Neural cell (in vitro differentiated cells): ENCODE results near the gene ARHGAP10.

Source experiments
- CTCF ChIP-seq: fragments of 450-650 bp; IDR thresholded peaks from 2 replicates; pipeline ENCODE4 v1.5.1; 2014; ENCODE audit warnings: antibody characterized with exemption, mild to moderate bottlenecking, moderate library complexity; ENCODE audit not compliant: poor library complexity, severe bottlenecking
- EP300 ChIP-seq: fragments of 450-650 bp; conservative IDR thresholded peaks from 2 replicates; pipeline ENCODE4 v1.6.1; 2014; ENCODE audit warnings: antibody characterized with exemption, mild to moderate bottlenecking, moderate library complexity; ENCODE audit not compliant: poor library complexity, severe bottlenecking
- EZH2 ChIP-seq: fragments of 200-600, 300-800 bp; shearing (Covaris generic), sonication (generic); IDR thresholded peaks from 2 replicates; pipeline ENCODE4 v1.6.1; 2014; ENCODE audit warnings: antibody characterized with exemption, low read length, borderline replicate concordance, mild to moderate bottlenecking; ENCODE audit not compliant: insufficient read depth, poor library complexity, severe bottlenecking
- POLR2AphosphoS5 ChIP-seq: IDR thresholded peaks from 2 replicates; pipeline ENCODE4 v1.6.1; 2012
- RAD21 ChIP-seq: fragments of 450-650 bp; conservative IDR thresholded peaks from 2 replicates; pipeline ENCODE4 v1.6.1; 2014; ENCODE audit warnings: antibody characterized with exemption, mild to moderate bottlenecking, moderate library complexity
- TAF1 ChIP-seq: IDR thresholded peaks from 2 replicates; pipeline ENCODE4 v1.6.1; 2012; ENCODE audit warnings: low read depth
- TF ChIP-seq, protein P1 (sequence below): IDR thresholded peaks from 2 replicates; pipeline ENCODE4 v1.6.1; 2012; ENCODE audit warnings: borderline replicate concordance

GRCh38 chr4:147789596-147789995, 57.7 kb downstream of the ARHGAP10 start:
- TF ChIP-seq CTCF (no peak), EZH2 (no peak), POLR2AphosphoS5 (no peak), RAD21 (no peak), EP300 (no peak), TAF1 (no peak)
- TF ChIP-seq, protein P1, sequence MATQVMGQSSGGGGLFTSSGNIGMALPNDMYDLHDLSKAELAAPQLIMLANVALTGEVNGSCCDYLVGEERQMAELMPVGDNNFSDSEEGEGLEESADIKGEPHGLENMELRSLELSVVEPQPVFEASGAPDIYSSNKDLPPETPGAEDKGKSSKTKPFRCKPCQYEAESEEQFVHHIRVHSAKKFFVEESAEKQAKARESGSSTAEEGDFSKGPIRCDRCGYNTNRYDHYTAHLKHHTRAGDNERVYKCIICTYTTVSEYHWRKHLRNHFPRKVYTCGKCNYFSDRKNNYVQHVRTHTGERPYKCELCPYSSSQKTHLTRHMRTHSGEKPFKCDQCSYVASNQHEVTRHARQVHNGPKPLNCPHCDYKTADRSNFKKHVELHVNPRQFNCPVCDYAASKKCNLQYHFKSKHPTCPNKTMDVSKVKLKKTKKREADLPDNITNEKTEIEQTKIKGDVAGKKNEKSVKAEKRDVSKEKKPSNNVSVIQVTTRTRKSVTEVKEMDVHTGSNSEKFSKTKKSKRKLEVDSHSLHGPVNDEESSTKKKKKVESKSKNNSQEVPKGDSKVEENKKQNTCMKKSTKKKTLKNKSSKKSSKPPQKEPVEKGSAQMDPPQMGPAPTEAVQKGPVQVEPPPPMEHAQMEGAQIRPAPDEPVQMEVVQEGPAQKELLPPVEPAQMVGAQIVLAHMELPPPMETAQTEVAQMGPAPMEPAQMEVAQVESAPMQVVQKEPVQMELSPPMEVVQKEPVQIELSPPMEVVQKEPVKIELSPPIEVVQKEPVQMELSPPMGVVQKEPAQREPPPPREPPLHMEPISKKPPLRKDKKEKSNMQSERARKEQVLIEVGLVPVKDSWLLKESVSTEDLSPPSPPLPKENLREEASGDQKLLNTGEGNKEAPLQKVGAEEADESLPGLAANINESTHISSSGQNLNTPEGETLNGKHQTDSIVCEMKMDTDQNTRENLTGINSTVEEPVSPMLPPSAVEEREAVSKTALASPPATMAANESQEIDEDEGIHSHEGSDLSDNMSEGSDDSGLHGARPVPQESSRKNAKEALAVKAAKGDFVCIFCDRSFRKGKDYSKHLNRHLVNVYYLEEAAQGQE: no peak
